ENCODE results near the gene BMERB1.
A peak's percentile ranks its signal among the peaks of the same experiment; 100 is the strongest.
"Not testable (repeated sequence)": the region's sequence is repeated elsewhere in the genome, so short reads cannot be mapped to it uniquely, and the experiment has no call there.

Gene BMERB1

GRCh38 chr16:15464401-15465186 is 30.2 kb downstream of the BMERB1 start:
- no peak for DNase-seq

GRCh38 chr16:15466131-15466530 is 31.7 kb downstream of the BMERB1 start:
- no peak for DNase-seq

- peak; percentile 13 for DNase-seq
Observed at GRCh38 chr16:15466886-15467781, 32.7 kb downstream of the BMERB1 start.

- DNase-seq, result not testable (repeated sequence)
Observed at GRCh38 chr16:15476971-15477370, 42.6 kb downstream of the BMERB1 start.

- DNase-seq, result no peak
Observed at GRCh38 chr16:15477802-15478201, 43.4 kb downstream of the BMERB1 start.

GRCh38 chr16:15482068-15482747 is 47.8 kb downstream of the BMERB1 start:
- no peak for DNase-seq

- DNase-seq, result no peak
Observed at GRCh38 chr16:15482748-15483298, 48.4 kb downstream of the BMERB1 start.

- no peak for DNase-seq
Observed at GRCh38 chr16:15483857-15484256, 49.5 kb downstream of the BMERB1 start.

- no peak for DNase-seq
Observed at GRCh38 chr16:15484662-15485061, 50.3 kb downstream of the BMERB1 start.

- no peak for DNase-seq
Observed at GRCh38 chr16:15485175-15485574, 50.8 kb downstream of the BMERB1 start.

- DNase-seq, result no peak
Observed at GRCh38 chr16:15486661-15487060, 52.3 kb downstream of the BMERB1 start.

GRCh38 chr16:15487336-15488284 is 53.2 kb downstream of the BMERB1 start:
- DNase-seq, result no peak

GRCh38 chr16:15489016-15489415 is 54.6 kb downstream of the BMERB1 start:
- no peak for DNase-seq

- no peak for DNase-seq
Observed at GRCh38 chr16:15490123-15490711, 55.8 kb downstream of the BMERB1 start.

- no peak for DNase-seq
Observed at GRCh38 chr16:15491411-15491810, 57.0 kb downstream of the BMERB1 start.

GRCh38 chr16:15492091-15492740 is 57.8 kb downstream of the BMERB1 start:
- no peak for DNase-seq

GRCh38 chr16:15493466-15494180 is 59.2 kb downstream of the BMERB1 start:
- DNase-seq, result no peak

- DNase-seq, result no peak
Observed at GRCh38 chr16:15494236-15494635, 59.8 kb downstream of the BMERB1 start.

GRCh38 chr16:15495898-15496297 is 61.5 kb downstream of the BMERB1 start:
- no peak for DNase-seq

Data from CD4-positive, alpha-beta T cell treated with Interleukin-10 for 1 hour (primary cell).